NCI-H146 treated with DMSO at 0.1 percent for 48 hours (cell line): ENCODE measurements around the gene GGA1.
"Not testable (repeated sequence)": the region's sequence is repeated elsewhere in the genome, so short reads cannot be mapped to it uniquely, and the experiment has no call there.

Source experiments
- DNase-seq: peaks from one replicate; lab custom pipeline; 2025; ENCODE audit not compliant: unreplicated experiment; lab: John Stamatoyannopoulos, UW

GGA1 gene

GRCh38 chr22:37647928-37648327 is 39.3 kb downstream of the GGA1 start:
- no peak for DNase-seq

GRCh38 chr22:37650463-37651136 is 42.0 kb downstream of the GGA1 start:
- no peak for DNase-seq

- no peak for DNase-seq
These were observed 46.1 kb downstream of the GGA1 start for GRCh38 chr22:37654563-37655251.

GRCh38 chr22:37655252-37655563 is 46.6 kb downstream of the GGA1 start:
- no peak for DNase-seq

- DNase-seq, result not testable (repeated sequence)
These were observed 47.9 kb downstream of the GGA1 start for GRCh38 chr22:37656583-37656982.

- no peak for DNase-seq
These were observed 49.0 kb downstream of the GGA1 start for GRCh38 chr22:37657590-37658132.

- peak; percentile 92 for DNase-seq
These were observed 49.8 kb downstream of the GGA1 start, which contains the start of gene PDXP for GRCh38 chr22:37658133-37659065. Gene PDXP, plus strand, starts transcription at chr22:37658723. Its CDS starts 60 bp downstream, at chr22:37658783.

- DNase-seq, result no peak
These were observed 50.6 kb downstream of the GGA1 start for GRCh38 chr22:37659066-37659896.

GRCh38 chr22:37659897-37660708 is 51.5 kb downstream of the GGA1 start:
- no peak for DNase-seq

GRCh38 chr22:37660709-37661045 is 52.0 kb downstream of the GGA1 start:
- DNase-seq, result no peak

- peak; percentile 7 for DNase-seq
These were observed 52.7 kb downstream of the GGA1 start for GRCh38 chr22:37661160-37661924.

GRCh38 chr22:37662039-37662438 is 53.4 kb downstream of the GGA1 start:
- DNase-seq, result no peak

GRCh38 chr22:37663521-37664140 is 55.0 kb downstream of the GGA1 start:
- no peak for DNase-seq

GRCh38 chr22:37664249-37665101 is 55.8 kb downstream of the GGA1 start:
- DNase-seq, result no peak

GRCh38 chr22:37665487-37665886 is 56.9 kb downstream of the GGA1 start:
- DNase-seq, result no peak

- DNase-seq, result no peak
These were observed 61.0 kb downstream of the GGA1 start for GRCh38 chr22:37669586-37669985.

- DNase-seq, result no peak
These were observed 63.7 kb downstream of the GGA1 start for GRCh38 chr22:37672206-37672919.
